Endothelial cell of umbilical vein (primary cell): ENCODE data around the gene TSSC4. TPM values are rescaled to one million over a fixed set of nuclear protein-coding genes. Genes with fewer than 3 reads are reported as not detected.

ENCODE experiments used
- BruUV-seq: library from RNA; stranded (reverse); fragments of 400-500 nt; replicated peaks from 2 replicates; lab custom pipeline; 2021; lab: Mats Ljungman, UMichigan
- CTCF ChIA-PET: fragments of 300-600, 350-600 bp; sonication (Branson Sonifier 250); formaldehyde crosslinking; loops from one replicate; lab custom pipeline; 2021; ENCODE audit warnings: antibody characterized with exemption, inconsistent platforms; lab: Charles Lee
- POLR2A ChIA-PET: fragments of 300-600, 350-600 bp; sonication (Branson Sonifier 250); formaldehyde crosslinking; loops from one replicate; lab custom pipeline; 2021; ENCODE audit warnings: antibody characterized with exemption, inconsistent platforms; lab: Charles Lee
- DNase-seq: peaks from one replicate; pipeline ENCODE4 v3.0.0-alpha.2; 2011; ENCODE audit warnings: low read depth, low spot score
- FAIRE-seq: peaks from 2 replicates; lab custom pipeline; 2011; peaks lifted over from hg19 to GRCh38; lab: Jason Lieb, UNC
- H2AFZ ChIP-seq: 2 replicates; pipeline ENCODE4 v1.6.0; 2012; ENCODE audit warnings: low read depth, low read length, control low read depth, inconsistent platforms
- H3K27ac ChIP-seq: 2 replicates; pipeline ENCODE4 v1.5.1; 2011; ENCODE audit warnings: low read depth, mild to moderate bottlenecking, control low read depth, low read length, moderate library complexity; ENCODE audit not compliant: insufficient read depth
- H3K27me3 ChIP-seq, 2 experiments: 2 replicates each; pipeline versions ENCODE4 v1.6.0 to v1.6.1; 2011; ENCODE audit warnings: low read length in 2 of 2, mixed read lengths in 1 of 2; ENCODE audit not compliant: control insufficient read depth in 2 of 2, insufficient read depth in 2 of 2
- H3K36me3 ChIP-seq, 2 experiments: 2 replicates in 1 of 2; 3 replicates in 1 of 2; pipeline ENCODE4 v1.5.1; 2011; ENCODE audit warnings: low read length in 2 of 2, mild to moderate bottlenecking in 1 of 2, moderate library complexity in 1 of 2; ENCODE audit not compliant: control insufficient read depth in 2 of 2, insufficient read depth in 2 of 2; ENCODE audit errors: extremely low read depth in 1 of 2
- H3K4me1 ChIP-seq: 3 replicates; pipeline ENCODE4 v1.5.1; 2011; ENCODE audit warnings: mild to moderate bottlenecking, low read length; ENCODE audit not compliant: control insufficient read depth, insufficient read depth; ENCODE audit errors: extremely low read depth
- H3K4me2 ChIP-seq: 2 replicates; pipeline ENCODE4 v1.6.1; 2011; ENCODE audit warnings: low read length, control low read depth, mixed read lengths; ENCODE audit not compliant: insufficient read depth
- H3K4me3 ChIP-seq, 3 experiments: fragments of 200-600 bp in 1 of 3; sonication (generic), shearing (Covaris generic) in 1 of 3; replicated peaks in 1 of 3; 2 replicates each; pipeline ENCODE4 v1.5.1; 2011 to 2016; ENCODE audit warnings: control low read depth in 3 of 3, low read length in 3 of 3, mild to moderate bottlenecking in 2 of 3, inconsistent platforms in 1 of 3, low read depth in 1 of 3, moderate library complexity in 1 of 3; ENCODE audit not compliant: insufficient read depth in 1 of 3
- H3K79me2 ChIP-seq: 2 replicates; pipeline ENCODE4 v1.6.0; 2012; ENCODE audit warnings: low read length, inconsistent platforms; ENCODE audit not compliant: control insufficient read depth, insufficient read depth
- H3K9ac ChIP-seq: replicated peaks from 2 replicates; pipeline ENCODE3; 2011; ENCODE audit warnings: low read length, control low read depth; ENCODE audit not compliant: insufficient read depth; ENCODE audit errors: extremely low read depth
- H3K9me1 ChIP-seq: replicated peaks from 3 replicates; pipeline ENCODE4 v1.6.0; 2011; ENCODE audit warnings: mild to moderate bottlenecking, low read length; ENCODE audit not compliant: control insufficient read depth, insufficient read depth; ENCODE audit errors: extremely low read depth
- H3K9me3 ChIP-seq: replicated peaks from 2 replicates; pipeline ENCODE4 v1.5.1; 2012; ENCODE audit warnings: low read length, inconsistent platforms; ENCODE audit not compliant: control insufficient read depth, insufficient read depth
- H4K20me1 ChIP-seq: replicated peaks from 2 replicates; pipeline ENCODE3; 2011; ENCODE audit warnings: mild to moderate bottlenecking, low read length; ENCODE audit not compliant: control insufficient read depth, insufficient read depth; ENCODE audit errors: extremely low read depth
- CTCF ChIP-seq, 2 donors: IDR thresholded peaks; 1 replicate in 1 of 2; 2 replicates in 1 of 2; pipeline ENCODE4 v1.5.1; 2011; ENCODE audit warnings: low read length in 2 of 2, mild to moderate bottlenecking in 2 of 2, moderate library complexity in 2 of 2, control low read depth in 1 of 2, inconsistent platforms in 1 of 2, low read depth in 1 of 2; ENCODE audit not compliant: insufficient read depth in 1 of 2; ENCODE audit errors: extremely low read depth in 1 of 2
- EZH2 ChIP-seq: IDR thresholded peaks from 2 replicates; pipeline ENCODE4 v1.6.1; 2012; ENCODE audit warnings: borderline replicate concordance, low read depth, mild to moderate bottlenecking, moderate library complexity, low read length, inconsistent platforms; ENCODE audit not compliant: severe bottlenecking
- FOS ChIP-seq: IDR thresholded peaks from 2 replicates; pipeline ENCODE4 v1.6.1; 2011; ENCODE audit warnings: mild to moderate bottlenecking, low read length, moderate library complexity, borderline replicate concordance; ENCODE audit not compliant: insufficient read depth
- GATA2 ChIP-seq: IDR thresholded peaks from 2 replicates; pipeline ENCODE4 v1.7.0; 2011; ENCODE audit warnings: low read depth, mild to moderate bottlenecking, moderate library complexity, mixed read lengths, low read length; ENCODE audit not compliant: insufficient read length, insufficient read depth
- JUN ChIP-seq: IDR thresholded peaks from 2 replicates; pipeline ENCODE4 v1.6.1; 2011; ENCODE audit warnings: borderline replicate concordance, low read depth; ENCODE audit not compliant: insufficient read length, insufficient read depth
- MAX ChIP-seq: IDR thresholded peaks from 2 replicates; pipeline ENCODE4 v1.6.1; 2011; ENCODE audit not compliant: insufficient read depth, insufficient read length
- MYC ChIP-seq: IDR thresholded peaks from one replicate; pipeline ENCODE4 v1.6.1; 2011; ENCODE audit warnings: mild to moderate bottlenecking, low read depth, low read length
- POLR2A ChIP-seq: IDR thresholded peaks from 2 replicates; pipeline ENCODE4 v1.6.1; 2012; ENCODE audit warnings: low read depth, mild to moderate bottlenecking, control low read depth, low read length
- POLR2AphosphoS5 ChIP-seq: IDR thresholded peaks from 2 replicates; pipeline ENCODE4 v1.6.1; 2012; ENCODE audit warnings: low read depth, mild to moderate bottlenecking, control low read depth, low read length, moderate library complexity; ENCODE audit not compliant: insufficient read depth
- dilution Hi-C: fragments of 300-500 bp; cut with MboI; formaldehyde crosslinking; loops from one replicate; pipeline ENCODE4 v1.15.0; 2019; ENCODE audit warnings: low sequenced_read_pairs; ENCODE audit not compliant: extremely low pct_ligation_motif_present
- intact Hi-C: fragments of 100-400 bp; cut with micrococcal nuclease; formaldehyde crosslinking; loops from one replicate; pipeline ENCODE4 v1.10.0; 2022
- polyA plus RNA-seq, 4 experiments: library from polyadenylated mRNA; depleted of rRNA in 3 of 4; stranded (reverse) in 3 of 4; unstranded in 1 of 4; fragments of >200 nt; gene quantifications; 2 replicates each; pipeline versions ENCODE4 v1.2.1 to v1.2.3, GENCODE V29; 2011 to 2012; ENCODE audit warnings: missing spikeins in 1 of 4
- total RNA-seq: library from RNA; stranded (reverse); gene quantifications from 2 replicates; pipeline ENCODE4 v1.2.3, GENCODE V29; 2021

TSSC4 gene
- total and polyA plus RNA-seq, 2 donors (not counting 3 experiments of a cell fraction or from before 2014, with no cell fraction given): 42.7 to 59.6 TPM

DNA sequence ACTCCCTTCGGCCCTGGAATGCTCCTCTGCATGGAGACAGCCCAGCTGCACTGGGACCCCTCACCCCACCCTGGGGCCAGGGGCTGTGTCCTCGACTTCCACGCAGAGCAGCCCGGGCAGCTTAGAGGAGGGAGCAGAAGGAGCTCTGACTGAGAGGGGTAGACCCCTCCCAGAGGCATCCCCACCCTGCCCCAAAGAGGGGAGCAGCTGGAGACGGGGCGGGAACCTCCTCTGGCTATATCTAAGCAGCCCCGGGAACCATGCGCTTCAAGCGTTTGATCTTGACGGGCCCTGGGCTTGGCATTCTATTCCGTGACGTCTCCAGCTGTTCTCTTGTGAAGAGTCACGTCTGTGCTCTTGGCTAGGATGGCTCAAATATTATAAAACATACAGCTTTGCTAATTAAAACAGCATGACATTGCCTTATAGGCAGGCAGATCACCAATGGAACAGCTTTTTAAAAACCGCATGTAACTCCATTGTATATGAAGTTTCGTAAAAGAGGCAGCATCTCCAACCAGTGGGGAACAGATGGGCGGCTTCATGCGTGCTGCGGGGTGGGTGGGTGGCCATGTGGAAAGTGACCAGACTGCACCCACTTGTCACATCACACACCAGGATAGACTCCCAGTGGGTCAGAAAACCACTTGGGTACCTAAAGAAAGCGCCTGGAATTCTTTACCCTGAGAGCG, 51.9 kb downstream of the TSSC4 start:
- ChIA-PET POLR2A (no interaction called here), CTCF (no interaction called here)
- no peak for DNase-seq
- no peaks in the 10 kb centered on the region for H4K20me1 ChIP-seq
- no peaks in the 10 kb centered on the region for H3K9me3 ChIP-seq
- H3K4me3 ChIP-seq: no peak overlapping the region
- H3K27ac ChIP-seq: no peak overlapping the region
- H3K27me3 ChIP-seq: no peaks in the 10 kb centered on the region
- H3K4me1 ChIP-seq: no peaks in the 10 kb centered on the region
- TF ChIP-seq POLR2AphosphoS5 (no peak), MYC (no peak), GATA2 (no peak), POLR2A (no peak), CTCF (IDR thresholded peaks at IDR 0.05; ENCODE audit: extremely low read depth in 1 of 2, insufficient read depth in 1 of 2, low read depth in 1 of 2, low read length in 2 of 2) (no peak), FOS (no peak), MAX (no peak), JUN (no peak), EZH2 (no peak)
- H3K79me2 ChIP-seq: no peaks in the 10 kb centered on the region
- intact Hi-C loops: no loop called here
- no peak overlapping the region for H3K4me2 ChIP-seq
- no peak overlapping the region for H3K9ac ChIP-seq
- H2AFZ ChIP-seq: no peak overlapping the region
- FAIRE-seq: no peak
- H3K36me3 ChIP-seq: no peaks in the 10 kb centered on the region
- no TSS peak for BruUV-seq
- dilution Hi-C loops: no loop called here
- no peaks in the 10 kb centered on the region for H3K9me1 ChIP-seq
